Transverse colon (tissue), 4 donors: Measurements from ENCODE around the gene MRM2. TPM values are rescaled to one million over a fixed set of nuclear protein-coding genes. Genes with fewer than 3 reads are reported as not detected.

ENCODE experiments used
- DNase-seq: peaks from one replicate; pipeline ENCODE4 v3.0.0-alpha.2; 2019
- H3K27ac ChIP-seq, 4 donors: fragments of 200-600 bp; sonication (generic); 2 replicates each; pipeline ENCODE4 v1.5.1; 2016 to 2018; ENCODE audit warnings: inconsistent platforms in 4 of 4
- H3K27me3 ChIP-seq: fragments of 200-600 bp; sonication (generic); 2 replicates; pipeline ENCODE4 v1.5.1; 2017; ENCODE audit warnings: inconsistent platforms
- H3K36me3 ChIP-seq, 4 donors: fragments of 200-600 bp; sonication (generic); 2 replicates each; pipeline ENCODE4 v1.5.1; 2017 to 2019; ENCODE audit warnings: inconsistent platforms in 4 of 4
- H3K4me1 ChIP-seq, 4 donors: fragments of 200-600 bp; sonication (generic); 2 replicates each; pipeline ENCODE4 v1.5.1; 2017 to 2020; ENCODE audit warnings: inconsistent platforms in 4 of 4
- H3K4me3 ChIP-seq, 4 donors: fragments of 200-600 bp; sonication (generic); 1 replicate in 1 of 4; 2 replicates in 3 of 4; pipeline versions ENCODE4 v1.5.1 to v1.6.1; 2017 to 2019; ENCODE audit warnings: inconsistent platforms in 4 of 4
- H3K9me3 ChIP-seq, 2 donors: fragments of 200-600 bp; sonication (generic); 2 replicates each; pipeline ENCODE4 v1.5.1; 2017 to 2019; ENCODE audit warnings: inconsistent platforms in 2 of 2
- EP300 ChIP-seq: sonication (generic); formaldehyde crosslinking; IDR thresholded peaks from one replicate; pipeline ENCODE4 v1.6.1; 2017; ENCODE audit warnings: antibody characterized with exemption, low read depth
- POLR2A ChIP-seq: fragments of 450-650 bp; IDR thresholded peaks from one replicate; pipeline ENCODE4 v1.6.1; 2016; ENCODE audit warnings: antibody characterized with exemption, mild to moderate bottlenecking, moderate library complexity
- POLR2AphosphoS5 ChIP-seq, 3 donors: sonication (generic); formaldehyde crosslinking; IDR thresholded peaks; one replicate each; pipeline ENCODE4 v1.6.1; 2016; ENCODE audit warnings: antibody characterized with exemption in 3 of 3
- WGBS, 2 donors: methylation state at CpG; one replicate each; pipeline ENCODE4 v1.1.5; 2018; ENCODE audit warnings: low coverage in 1 of 2; 5-methylcytosine and 5-hydroxymethylcytosine counted together
- in situ Hi-C, 4 donors: fragments of 200-750 bp; cut with MboI; loops; one replicate each; pipeline versions ENCODE4 v1.15.0 to v1.15.1; 2017; ENCODE audit warnings: low sequenced_read_pairs in 3 of 4, low pct_ligation_motif_present in 1 of 4, low pct_unique_long_range_greater_than_20kb in 1 of 4
- intact Hi-C: fragments of 100-400 bp; cut with DNase I; formaldehyde crosslinking; loops from one replicate; pipeline ENCODE4 v1.15.1; 2023; ENCODE audit warnings: low total_unique reads
- total RNA-seq, 4 donors: library from RNA; depleted of rRNA; stranded (reverse); fragments of >200 nt; gene quantifications; one replicate each; pipeline ENCODE4 v1.1.0, GENCODE V29; 2016
- TF ChIP-seq, protein P1 (sequence below), 5 experiments: fragments of 200-600 bp in 3 of 5; fragments of 450-650 bp in 2 of 5; sonication (generic) in 3 of 5; IDR thresholded peaks; 1 replicate in 2 of 5; 2 replicates in 3 of 5; pipeline ENCODE4 v1.5.1; 2016 to 2017; ENCODE audit warnings: antibody characterized with exemption in 5 of 5, inconsistent platforms in 3 of 5, mild to moderate bottlenecking in 2 of 5, moderate library complexity in 1 of 5

MRM2 gene
- total RNA-seq, 4 donors from 2014 or later: 2.2 to 15.3 (median 12.7) TPM

DNA sequence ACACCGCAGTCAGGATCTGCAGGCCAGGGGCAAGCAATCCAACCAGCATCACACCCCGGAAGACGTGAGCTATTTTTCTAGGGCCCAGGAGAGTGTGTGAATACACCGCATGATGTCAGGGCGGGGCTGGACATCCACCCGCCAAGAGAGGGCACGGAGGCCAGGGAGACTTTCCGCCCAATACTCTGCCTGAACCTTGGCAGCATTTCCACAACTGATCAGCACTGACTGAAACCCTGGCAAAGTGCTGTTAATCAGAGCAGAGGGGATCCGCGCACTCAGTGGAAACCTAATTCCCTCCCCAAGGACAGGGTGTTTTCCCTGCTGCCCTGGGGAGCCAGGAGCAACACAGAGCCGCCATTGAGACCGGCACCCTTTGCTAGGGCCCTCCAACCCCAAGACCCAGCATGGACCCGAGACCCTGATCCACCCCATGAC is 17.5 kb downstream of the MRM2 start:
- in situ Hi-C loops: loop anchor here in 3 of 4 donors (25.0 kb wide), 2 partner anchors 562 to 637 kb away; partner anchors contain the start of gene ELFN1 (in 2 of the 3)
- no peak for DNase-seq
- Histone ChIP-seq H3K4me1 (no peaks in the 10 kb centered on the region), H3K27me3 (no peaks in the 10 kb centered on the region), H3K27ac (no peak overlapping the region), H3K9me3 (no peaks in the 10 kb centered on the region), H3K36me3 (peaks cover 0 to 4% (median 0%) of the 10 kb centered on the region in 4 donors), H3K4me3 (no peak overlapping the region)
- WGBS, 2 donors: 84 to 95% methylated on average over 5 to 13 of the region's 13 CpGs
- intact Hi-C loops: no loop called here
- TF ChIP-seq, protein P1, sequence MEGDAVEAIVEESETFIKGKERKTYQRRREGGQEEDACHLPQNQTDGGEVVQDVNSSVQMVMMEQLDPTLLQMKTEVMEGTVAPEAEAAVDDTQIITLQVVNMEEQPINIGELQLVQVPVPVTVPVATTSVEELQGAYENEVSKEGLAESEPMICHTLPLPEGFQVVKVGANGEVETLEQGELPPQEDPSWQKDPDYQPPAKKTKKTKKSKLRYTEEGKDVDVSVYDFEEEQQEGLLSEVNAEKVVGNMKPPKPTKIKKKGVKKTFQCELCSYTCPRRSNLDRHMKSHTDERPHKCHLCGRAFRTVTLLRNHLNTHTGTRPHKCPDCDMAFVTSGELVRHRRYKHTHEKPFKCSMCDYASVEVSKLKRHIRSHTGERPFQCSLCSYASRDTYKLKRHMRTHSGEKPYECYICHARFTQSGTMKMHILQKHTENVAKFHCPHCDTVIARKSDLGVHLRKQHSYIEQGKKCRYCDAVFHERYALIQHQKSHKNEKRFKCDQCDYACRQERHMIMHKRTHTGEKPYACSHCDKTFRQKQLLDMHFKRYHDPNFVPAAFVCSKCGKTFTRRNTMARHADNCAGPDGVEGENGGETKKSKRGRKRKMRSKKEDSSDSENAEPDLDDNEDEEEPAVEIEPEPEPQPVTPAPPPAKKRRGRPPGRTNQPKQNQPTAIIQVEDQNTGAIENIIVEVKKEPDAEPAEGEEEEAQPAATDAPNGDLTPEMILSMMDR (IDR thresholded peaks at IDR 0.05): no peak
- TF ChIP-seq POLR2A: no peak
- TF ChIP-seq POLR2AphosphoS5 (IDR thresholded peaks at IDR 0.05): no peak
- no peak for TF ChIP-seq EP300

DNA sequence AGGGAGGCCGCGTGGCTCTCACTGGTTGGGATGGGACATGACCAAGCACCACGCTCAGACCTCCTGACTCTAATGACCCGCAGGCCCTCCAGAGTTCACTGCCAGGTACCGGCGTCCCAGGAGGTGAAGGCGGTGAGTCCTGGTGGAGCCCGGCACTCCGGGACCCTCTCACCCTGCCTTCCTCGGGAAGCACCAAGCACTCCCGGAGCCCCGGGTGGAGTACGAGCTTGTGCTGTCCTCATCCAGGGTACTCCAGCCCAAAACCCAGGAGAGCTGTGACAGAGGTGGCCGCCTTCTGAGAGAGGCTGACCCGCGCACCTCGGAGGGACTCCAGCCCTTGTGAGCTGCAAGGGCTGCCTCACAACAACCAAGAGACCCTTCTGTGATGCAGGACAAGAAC is 18.7 kb downstream of the MRM2 start:
- Histone ChIP-seq H3K27me3 (no peaks in the 10 kb centered on the region), H3K4me1 (no peaks in the 10 kb centered on the region), H3K36me3 (peaks cover 0 to 5% (median 2%) of the 10 kb centered on the region in 4 donors), H3K9me3 (no peaks in the 10 kb centered on the region), H3K4me3 (no peak overlapping the region), H3K27ac (no peak overlapping the region)
- DNase-seq: no peak
- intact Hi-C loops: no loop called here
- TF ChIP-seq POLR2AphosphoS5 (IDR thresholded peaks at IDR 0.05) (no peak), POLR2A (no peak), EP300 (no peak)
- TF ChIP-seq, protein P1 (IDR thresholded peaks at IDR 0.05): no peak
- in situ Hi-C loops: loop anchor here in 3 of 4 donors (25.0 kb wide), 2 partner anchors 561 to 636 kb away; partner anchors contain the start of gene ELFN1 (in 2 of the 3)
- 97% methylated on average over 13 of the region's 17 CpGs; no CpG with 5 or more reads in 1 of the 2 donors for WGBS, 2 donors

DNA sequence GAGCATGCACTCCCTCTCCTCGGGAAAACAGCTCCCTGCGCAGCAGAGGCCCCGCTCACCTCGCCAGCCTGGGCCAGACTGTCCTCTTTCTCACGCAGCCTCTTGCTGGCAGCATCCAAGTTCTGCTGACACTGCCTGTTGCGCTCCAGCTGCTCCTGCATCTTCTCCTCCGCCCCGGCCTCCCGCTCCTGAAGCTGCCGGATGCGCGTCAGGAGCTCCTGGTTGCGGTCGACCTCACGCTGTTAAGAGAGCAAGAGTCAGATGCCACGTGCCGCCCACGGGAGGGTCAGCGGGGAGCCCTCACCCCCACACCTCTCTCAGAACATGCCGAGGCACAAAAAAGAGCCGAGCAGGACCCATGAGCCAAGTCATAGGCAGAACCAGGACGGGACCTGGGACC is 19.5 kb downstream of the MRM2 start:
- Histone ChIP-seq H3K27ac (no peak overlapping the region), H3K4me3 (no peak overlapping the region), H3K27me3 (no peaks in the 10 kb centered on the region), H3K4me1 (no peaks in the 10 kb centered on the region), H3K9me3 (no peaks in the 10 kb centered on the region), H3K36me3 (peaks cover 0 to 9% (median 3%) of the 10 kb centered on the region in 4 donors)
- 98% methylated on average over 22 of the region's 22 CpGs; no CpG with 5 or more reads in 1 of the 2 donors for WGBS, 2 donors
- TF ChIP-seq POLR2AphosphoS5 (IDR thresholded peaks at IDR 0.05) (no peak), POLR2A (no peak), EP300 (no peak)
- TF ChIP-seq, protein P1 (IDR thresholded peaks at IDR 0.05): no peak
- DNase-seq: no peak
- intact Hi-C loops: no loop called here
- in situ Hi-C loops: loop anchor here in 3 of 4 donors (25.0 kb wide), 2 partner anchors 560 to 635 kb away; partner anchors contain the start of gene ELFN1 (in 2 of the 3)

DNA sequence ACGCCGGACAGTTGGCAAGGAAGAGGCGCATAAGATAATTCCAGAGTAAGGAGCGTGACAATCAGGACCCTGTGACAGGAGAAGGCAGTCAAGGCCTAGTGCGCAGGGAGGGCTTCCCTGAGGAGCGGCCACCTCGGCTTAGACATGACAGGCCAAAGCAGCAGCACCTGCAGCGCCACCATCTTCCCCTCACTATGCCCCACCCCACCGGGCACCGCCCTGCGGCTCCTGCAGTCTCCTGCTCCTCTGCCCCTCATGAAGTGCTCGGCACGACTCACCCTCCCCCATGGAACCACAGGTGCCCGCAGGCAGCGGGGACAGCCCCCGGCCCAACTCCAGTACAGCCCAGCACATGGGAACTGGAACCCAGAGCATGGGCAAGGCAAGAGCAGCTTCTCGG is 21.1 kb downstream of the MRM2 start:
- H3K4me3 ChIP-seq: no peak overlapping the region
- 91% methylated on average over 17 of the region's 17 CpGs; no CpG with 5 or more reads in 1 of the 2 donors for WGBS, 2 donors
- no peak for DNase-seq
- TF ChIP-seq POLR2A (no peak), EP300 (no peak), POLR2AphosphoS5 (IDR thresholded peaks at IDR 0.05) (no peak)
- TF ChIP-seq, protein P1 (IDR thresholded peaks at IDR 0.05): no peak
- no peaks in the 10 kb centered on the region for H3K9me3 ChIP-seq
- in situ Hi-C loops: loop anchor here in 3 of 4 donors (25.0 kb wide), 2 partner anchors 559 to 634 kb away; partner anchors contain the start of gene ELFN1 (in 2 of the 3)
- no peaks in the 10 kb centered on the region for H3K4me1 ChIP-seq
- H3K27me3 ChIP-seq: no peaks in the 10 kb centered on the region
- intact Hi-C loops: no loop called here
- no peak overlapping the region for H3K27ac ChIP-seq
- H3K36me3 ChIP-seq: peaks cover 0 to 15% (median 7%) of the 10 kb centered on the region in 4 donors
